Measurements from ENCODE around the gene ATP11A. TPM values are rescaled to one million over a fixed set of nuclear protein-coding genes. Genes with fewer than 3 reads are reported as not detected.

The ATP11A gene
- total RNA-seq, 1 donor from 2014 or later, result 37.0 TPM

DNA sequence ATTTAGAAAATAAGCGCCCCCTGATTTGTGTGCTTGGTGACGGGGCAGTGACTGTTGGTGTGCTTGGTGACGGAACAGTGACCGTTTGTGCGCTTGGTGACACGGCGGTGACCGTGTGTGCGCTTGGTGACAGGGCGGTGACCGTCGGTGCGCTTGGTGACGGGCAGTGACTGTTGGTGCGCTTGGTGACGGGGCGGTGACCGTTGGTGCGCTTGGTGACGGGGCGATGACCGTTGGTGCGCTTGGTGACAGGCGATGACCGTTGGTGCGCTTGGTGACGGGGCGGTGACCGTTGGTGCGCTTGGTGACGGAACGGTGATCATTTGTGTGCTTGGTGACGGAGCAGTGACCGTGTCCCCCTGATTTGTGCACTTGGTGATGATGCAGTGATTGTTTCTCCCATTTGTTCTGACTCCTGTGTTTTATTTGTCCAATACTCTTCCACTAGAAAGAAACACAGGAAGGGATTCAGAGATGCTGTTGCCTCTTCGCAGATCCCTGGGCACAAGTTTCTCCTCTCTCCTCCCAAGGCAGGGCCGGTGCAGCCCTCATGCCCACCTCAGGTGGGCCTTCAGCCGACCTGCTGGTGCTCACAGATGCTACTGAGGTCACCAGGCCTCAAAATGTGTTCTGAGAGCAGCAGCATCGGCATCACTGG is 128.3 kb downstream of the ATP11A start:
- peak; percentile 38 for DNase-seq (ENCODE audit: low spot score)

DNA sequence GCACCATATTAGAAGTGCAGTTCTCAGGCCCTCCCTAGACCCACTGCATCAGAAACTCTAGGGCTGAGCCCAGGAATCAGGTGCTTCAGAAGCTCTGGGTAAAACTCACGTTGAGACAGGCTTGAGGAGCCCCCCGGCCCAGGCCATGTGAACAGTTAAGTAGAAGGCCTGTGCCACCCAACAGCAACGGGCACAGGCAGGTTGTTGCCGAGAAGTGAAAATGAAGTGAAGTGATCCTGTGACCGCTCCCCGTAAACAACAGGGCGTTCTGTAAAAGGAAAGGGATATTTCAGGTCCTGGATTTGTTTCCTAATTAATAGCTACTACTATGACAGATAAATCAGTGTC is 128.8 kb downstream of the ATP11A start:
- DNase-seq (ENCODE audit: low spot score), result no peak

DNA sequence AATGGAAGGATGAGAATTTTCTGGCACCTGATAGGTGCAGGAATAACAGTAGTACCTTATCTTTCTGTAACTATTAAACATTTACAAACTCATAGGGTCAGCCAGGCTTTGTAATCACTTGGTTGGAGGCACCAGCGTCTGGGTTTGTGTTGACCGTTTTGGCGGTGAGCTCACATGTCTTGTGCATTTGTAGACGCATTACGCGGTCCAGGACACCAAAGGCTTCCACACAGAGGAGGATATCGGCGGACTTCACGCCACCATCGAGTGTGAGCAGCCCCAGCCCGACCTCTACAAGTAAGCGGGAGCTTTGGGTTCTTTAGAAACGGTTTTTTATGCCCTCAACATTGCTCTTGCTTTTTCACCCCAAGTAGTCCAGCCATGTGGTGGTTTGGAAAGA is 129.3 kb downstream of the ATP11A start:
- peak; percentile 27 for DNase-seq (ENCODE audit: low spot score)

DNA sequence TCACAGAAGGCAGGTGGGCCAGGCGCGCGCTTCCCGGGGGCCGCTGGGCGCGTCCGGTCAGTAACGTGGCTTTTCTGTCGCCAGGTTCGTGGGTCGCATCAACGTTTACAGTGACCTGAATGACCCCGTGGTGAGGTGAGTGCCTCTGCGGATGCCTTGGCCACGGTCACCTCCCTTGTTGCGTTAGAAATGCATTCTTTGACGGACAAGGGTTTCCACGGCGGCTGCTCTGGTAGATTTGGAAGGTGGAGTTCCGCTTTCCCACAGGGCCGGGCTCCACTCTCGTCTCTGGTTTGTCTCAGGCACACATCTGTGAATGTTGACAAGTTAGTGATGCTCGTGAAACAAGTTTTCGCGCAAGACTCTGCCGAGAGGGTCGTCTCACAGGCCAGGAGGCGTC is 130.0 kb downstream of the ATP11A start:
- peak; percentile 30 for DNase-seq (ENCODE audit: low spot score)

DNA sequence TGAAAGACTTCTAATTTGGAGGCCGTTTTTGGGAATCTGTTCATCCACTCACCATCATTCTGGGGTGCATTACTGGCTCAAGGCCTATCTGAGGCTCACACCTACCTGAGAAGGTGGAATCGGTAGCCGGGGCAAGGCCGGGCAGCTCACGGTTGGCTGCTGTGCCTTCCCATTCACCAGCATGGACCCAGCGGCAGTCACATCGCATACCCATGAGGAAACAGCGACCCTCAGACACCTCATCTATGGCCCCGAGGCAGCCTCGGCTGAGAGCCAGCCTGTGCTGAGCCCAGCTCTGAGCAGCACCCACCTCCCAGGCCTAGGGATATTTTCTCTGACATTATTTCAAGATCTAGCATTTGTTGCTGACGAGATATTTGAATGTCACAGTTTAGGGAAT is 130.5 kb downstream of the ATP11A start:
- DNase-seq (ENCODE audit: low spot score), result peak; percentile 17

DNA sequence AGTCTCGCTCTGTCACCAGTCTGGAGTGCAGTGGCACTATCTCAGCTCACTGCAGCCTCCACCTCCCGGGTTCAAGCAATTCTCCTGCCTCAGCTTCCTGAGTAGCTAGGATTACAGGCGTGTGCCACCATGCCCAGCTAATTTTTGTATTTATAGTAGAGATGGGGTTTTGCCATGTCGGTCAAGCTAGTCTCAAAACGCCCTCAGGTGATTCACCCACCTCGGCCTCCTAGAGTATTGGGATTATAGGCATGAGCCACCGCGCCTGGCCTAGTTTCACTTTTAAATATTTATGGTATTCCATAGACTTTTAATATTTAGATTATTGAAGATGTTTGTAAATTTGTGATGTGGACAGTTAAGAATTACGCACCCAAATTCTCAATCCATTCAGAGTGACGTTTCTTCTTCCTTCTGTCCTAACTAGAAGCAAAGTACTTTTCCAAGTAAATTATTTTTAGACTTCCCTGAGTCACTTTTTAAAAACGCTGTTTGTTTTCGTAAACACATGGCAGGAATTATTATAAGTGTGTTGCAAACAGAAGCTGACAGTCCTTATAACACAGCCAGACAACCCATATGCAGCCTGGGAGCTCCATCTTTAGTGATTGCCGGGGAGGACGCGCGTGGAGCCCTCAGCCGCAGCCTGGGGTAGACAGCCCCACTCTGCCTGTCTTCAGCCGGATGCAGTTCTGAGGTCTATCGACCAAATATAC is 131.7 kb downstream of the ATP11A start:
- DNase-seq (ENCODE audit: low spot score), result no peak

DNA sequence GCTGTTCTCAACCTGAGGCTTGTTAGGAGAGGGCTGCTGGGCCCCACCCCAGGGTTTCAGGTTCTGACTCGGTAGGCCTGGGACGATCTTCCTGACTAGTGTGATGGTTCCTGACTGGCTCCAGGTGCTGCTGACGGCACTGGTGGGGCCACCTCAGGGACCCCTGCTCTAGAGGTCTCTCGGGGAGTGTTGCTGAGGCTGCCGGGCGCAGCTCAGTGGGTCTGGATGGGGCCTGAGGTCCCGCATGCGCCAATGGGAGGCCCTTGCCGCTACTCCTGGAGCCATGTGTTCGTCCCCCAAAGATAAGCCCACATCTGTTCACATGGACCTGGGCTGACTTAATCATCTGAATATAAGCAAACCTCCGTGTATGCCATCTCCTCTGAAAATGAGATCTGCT is 133.0 kb downstream of the ATP11A start:
- DNase-seq (ENCODE audit: low spot score), result no peak

DNA sequence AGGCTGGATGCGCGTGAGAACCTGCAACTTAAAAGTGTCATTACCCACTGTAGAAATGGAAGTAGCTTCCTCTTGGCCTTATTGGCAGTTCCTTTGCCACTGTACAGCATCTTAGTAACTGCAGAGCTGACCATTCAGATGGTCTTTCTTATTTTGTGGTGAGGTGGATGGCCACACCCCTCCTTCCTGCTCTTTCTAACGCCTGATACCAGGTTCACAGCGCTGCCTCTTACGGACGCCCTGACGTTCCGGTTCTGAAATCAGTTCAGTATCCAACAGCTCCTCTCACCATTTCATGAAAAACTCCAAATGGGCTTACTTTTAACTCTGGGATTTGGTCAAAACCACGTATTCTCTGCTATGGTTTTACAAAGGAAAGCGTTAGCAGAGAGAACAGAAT is 134.6 kb downstream of the ATP11A start:
- DNase-seq (ENCODE audit: low spot score), result no peak

DNA sequence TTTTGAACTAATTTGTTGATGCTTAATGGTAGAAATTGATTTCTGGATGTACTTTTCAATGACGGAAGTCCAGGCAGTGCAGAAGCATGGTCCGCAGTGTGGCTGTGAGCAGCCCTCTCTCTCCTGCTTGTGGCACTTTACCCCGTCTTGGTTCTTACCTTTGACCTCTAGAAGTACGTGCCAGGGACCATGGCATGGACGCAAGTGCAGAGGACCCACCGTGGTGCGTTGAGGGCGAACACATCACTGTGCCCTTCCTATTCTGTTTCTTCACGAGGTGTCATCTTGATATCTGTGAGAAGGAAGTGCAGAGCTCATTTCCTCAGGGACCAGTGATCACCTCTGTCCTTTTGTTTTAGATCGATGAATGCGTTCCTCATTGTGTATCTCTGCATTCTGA is 135.2 kb downstream of the ATP11A start:
- DNase-seq (ENCODE audit: low spot score), result peak; percentile 23

DNA sequence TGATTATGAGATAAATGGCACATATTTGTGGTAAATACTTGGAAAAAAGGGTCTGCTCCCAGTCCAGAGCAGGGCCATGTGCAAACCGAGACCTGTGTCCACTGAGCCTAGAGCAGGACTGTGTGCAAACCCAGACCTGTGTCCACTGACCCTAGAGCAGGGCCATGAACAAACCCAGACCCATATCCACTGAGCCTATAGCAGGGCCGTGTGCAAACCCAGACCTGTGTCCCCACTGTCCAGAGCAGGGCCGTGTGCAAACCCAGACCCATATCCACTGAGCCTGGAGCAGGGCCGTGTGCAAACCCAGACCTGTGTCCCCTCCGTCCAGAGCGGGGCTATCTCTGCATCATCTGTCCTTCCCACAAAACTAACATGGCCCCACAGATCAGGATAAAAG is 136.0 kb downstream of the ATP11A start:
- no peak for DNase-seq (ENCODE audit: low spot score)

DNA sequence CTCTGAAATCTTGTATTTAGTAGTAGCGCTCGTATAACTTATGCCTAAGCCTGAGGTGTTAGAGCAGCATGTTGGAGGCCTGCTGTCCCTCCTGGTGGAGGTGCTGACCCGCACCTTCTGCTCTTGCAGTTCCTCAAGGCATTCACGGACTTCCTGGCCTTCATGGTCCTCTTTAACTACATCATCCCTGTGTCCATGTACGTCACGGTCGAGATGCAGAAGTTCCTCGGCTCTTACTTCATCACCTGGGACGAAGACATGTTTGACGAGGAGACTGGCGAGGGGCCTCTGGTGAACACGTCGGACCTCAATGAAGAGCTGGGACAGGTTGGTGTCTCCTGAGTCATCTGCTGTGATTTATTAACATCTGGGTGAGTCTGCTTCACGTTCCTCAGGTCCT is 136.7 kb downstream of the ATP11A start:
- no peak for DNase-seq (ENCODE audit: low spot score)

DNA sequence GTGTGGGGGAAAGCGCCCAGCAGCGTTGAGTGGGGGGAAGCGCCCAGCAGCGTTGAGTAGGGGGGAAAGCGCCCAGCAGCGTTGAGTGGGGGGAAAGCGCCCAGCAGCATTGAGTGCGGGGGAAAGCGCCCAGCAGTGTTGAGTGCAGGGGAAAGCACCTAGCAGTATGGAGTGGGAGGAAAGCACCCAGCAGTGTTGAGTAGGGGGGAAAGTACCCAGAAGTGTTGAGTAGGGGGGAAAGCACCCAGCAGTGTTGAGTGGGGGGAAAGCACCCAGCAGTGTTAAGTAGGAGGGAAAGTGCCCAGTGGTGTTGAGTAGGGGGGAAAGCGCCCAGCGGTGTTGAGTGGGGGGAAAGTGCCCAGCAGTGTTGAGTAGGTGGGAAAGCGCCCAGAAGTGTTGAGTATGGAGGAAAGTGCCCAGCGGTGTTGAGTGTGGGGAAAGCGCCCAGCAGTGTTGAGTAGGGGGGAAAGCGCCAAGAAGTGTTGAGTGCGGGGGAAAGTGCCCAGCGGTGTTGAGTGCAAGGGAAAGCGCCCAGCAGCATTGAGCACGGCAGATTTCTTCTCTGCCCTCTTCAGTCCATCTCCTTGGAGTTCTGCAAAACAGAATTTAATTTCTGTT is 138.4 kb downstream of the ATP11A start:
- no peak for DNase-seq (ENCODE audit: low spot score)

DNA sequence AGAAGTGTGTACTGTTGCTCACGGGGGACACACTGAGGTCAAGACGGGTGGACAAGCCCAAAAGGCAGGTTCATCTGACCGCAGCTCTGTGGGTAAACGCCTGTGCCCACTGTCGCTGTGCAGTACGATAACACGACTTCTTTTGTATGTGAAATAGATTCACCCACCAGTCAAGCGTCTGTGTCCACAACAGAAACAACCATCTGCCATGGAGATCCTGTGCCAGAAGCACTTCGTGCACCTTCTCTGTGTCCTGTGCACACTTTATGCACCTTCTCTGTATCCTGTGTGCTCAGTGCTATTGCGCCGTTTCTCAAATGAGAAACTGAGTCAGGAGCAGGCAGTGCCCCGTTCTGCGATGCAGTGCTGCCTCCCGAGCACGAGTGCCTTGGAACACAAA is 138.9 kb downstream of the ATP11A start:
- DNase-seq (ENCODE audit: low spot score), result no peak

DNA sequence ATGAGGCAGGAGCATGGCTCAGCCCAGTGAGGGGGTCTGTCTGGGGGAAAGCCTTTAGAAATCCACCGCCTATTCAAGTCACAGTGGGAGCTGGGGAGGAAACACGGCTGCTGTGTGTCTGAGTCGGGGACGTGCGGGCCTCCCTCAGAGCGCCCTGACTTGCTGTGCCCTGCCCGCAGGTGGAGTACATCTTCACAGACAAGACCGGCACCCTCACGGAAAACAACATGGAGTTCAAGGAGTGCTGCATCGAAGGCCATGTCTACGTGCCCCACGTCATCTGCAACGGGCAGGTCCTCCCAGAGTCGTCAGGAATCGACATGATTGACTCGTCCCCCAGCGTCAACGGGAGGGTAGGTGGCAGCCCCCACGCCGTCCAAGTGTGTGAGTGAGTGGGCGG is 141.4 kb downstream of the ATP11A start:
- no peak for DNase-seq (ENCODE audit: low spot score)

DNA sequence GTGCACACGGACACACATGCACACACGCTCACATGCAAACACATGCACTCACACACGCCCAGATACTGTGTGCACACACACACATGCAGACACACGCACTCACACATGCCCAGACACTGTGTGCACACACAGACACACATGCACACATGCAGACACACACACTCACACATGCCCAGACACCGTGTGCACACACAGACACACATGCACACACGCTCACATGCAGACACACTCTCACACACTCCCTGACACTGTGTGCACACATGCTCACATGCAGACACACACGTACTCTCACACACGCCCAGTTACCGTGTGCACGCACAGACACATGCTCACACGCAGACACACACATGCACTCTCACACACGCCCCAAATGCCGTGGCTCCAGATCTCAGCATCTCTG is 142.0 kb downstream of the ATP11A start:
- DNase-seq (ENCODE audit: low spot score), result no peak

DNA sequence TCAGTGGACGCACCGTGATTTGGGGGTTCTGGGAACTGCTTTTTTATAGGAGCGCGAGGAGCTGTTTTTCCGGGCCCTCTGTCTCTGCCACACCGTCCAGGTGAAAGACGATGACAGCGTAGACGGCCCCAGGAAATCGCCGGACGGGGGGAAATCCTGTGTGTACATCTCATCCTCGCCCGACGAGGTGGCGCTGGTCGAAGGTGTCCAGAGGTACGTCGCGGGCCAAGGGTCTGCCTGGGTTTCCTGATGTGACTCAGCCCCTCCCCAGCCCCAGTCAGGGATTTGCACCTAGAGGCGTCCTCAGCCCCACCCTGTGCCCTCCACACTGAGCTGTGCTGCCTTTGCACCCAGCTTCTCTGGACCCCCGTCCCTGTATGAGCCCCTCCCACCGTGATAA is 143.0 kb downstream of the ATP11A start:
- no peak for DNase-seq (ENCODE audit: low spot score)

DNA sequence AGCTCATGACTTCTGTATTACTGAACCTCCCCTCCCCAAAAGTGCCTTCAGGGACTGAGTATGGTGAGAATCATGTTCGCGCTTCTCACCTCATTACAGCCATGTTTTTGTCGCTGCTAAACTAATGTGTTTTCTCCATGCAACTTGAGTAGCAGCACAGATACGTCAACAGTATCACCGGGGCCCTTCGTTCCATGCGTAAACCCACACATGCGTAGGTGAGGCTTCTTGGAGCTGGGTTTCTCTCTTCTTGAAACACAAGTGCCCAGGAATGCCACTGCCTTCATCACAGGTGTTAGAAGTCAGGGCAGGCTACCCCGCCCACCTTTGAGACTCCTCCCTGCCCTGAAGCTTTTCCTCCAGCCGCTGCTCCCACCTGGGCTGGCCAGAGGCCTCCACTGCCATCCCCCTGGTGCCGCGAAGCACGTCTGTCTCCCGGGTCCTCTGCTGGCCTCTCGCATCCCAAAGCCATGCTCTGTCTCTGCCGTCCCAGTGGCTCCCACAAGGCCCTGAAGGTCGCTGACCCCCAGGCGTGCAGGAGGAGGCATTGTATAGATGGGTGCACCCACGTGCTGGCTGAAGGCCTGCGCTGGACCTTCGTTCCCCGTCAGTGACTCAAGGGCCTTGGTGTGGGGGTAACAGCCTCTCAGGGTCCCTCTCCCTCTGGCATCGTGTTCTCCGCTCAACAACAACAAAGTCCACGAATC is 143.9 kb downstream of the ATP11A start:
- DNase-seq (ENCODE audit: low spot score), result no peak

DNA sequence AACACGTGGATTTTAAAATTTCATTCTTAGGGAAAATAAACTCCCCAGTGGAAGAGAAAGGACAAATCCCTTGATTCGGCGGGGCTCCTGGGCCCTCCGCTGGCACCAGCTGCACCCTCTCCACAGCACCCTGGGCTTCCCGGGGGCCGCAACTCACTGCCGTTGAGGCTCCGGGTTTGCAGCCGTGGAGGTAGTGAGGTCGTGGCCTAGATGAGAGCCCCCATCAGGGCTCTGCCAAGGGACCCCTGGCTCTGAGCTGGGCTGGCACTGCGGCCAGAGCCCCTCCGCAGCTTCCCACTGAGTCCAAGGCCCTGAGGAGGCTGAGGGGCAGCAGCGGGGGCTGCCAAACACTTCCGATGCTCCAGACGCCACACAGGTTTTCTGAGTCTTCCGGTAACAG is 145.5 kb downstream of the ATP11A start:
- no peak for DNase-seq (ENCODE audit: low spot score)

DNA sequence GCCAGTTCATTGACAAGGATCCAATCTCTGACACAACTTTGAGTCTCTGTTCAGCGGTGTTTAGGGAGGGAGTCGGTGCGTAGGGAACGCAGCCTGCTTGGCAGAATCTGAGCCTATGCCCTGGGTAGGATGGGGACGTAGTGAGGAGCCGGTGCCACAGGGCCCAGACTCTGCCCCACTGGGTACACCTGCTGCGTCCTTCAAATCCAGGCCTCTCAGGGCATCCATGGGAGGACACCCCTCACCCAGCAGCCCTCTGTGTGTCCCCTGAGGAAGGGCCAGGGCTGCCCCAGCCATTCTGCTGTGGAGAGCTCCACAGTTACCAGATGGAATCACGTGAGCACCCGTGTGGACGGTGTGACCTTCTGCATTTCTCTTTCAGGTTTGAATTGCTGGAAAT is 146.0 kb downstream of the ATP11A start:
- DNase-seq (ENCODE audit: low spot score), result no peak

DNA sequence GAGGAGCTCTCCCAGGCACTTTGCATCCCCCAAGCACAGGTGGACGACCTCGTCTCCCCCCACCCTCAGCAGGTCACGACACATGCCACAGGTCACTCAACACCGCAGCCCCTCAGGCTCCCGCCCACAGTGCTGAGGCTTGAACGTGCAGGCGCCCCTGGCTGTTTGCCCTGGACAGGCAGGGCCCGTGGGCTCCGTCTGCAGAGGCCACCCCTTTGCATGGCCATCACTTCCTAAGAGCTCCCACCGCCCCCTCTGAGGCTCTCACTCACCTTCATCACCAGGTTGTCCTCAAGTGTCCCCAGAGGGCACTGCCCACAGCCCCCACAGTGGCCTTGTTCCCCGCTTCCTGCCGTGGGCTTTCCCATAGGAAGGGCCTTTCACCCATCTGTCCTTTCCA is 147.1 kb downstream of the ATP11A start:
- DNase-seq (ENCODE audit: low spot score), result no peak

DNA sequence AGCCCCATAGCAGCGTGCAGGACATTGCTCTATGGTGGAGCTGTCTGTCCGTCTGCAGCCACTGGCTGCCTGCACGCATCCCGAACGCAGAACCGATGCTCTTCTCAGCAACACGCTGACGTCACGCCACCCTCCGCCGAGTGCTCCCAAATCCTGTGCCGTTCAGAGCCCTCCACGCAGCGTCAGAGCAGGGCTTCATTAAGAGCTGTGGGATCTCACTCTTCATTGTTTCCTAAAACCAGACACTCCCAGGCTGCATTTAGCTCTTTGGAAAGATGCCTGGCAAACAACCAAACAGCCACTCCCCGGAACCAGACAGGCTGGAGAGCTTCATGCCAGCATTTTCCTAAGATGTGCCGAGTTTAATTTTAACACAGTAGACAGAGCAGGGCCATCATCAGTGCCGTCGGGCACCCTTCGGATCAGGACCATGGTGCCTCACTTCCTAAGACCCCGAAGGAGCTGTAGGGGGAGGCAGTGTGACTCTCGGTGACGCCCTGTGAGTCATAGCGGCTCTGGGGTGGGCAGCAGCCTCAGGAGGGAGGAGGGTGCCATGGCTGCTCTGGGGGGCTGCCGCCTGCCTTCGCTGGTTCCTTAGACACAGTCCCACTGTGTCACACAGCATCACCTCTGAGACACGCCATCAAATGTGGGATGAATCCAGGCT is 147.7 kb downstream of the ATP11A start:
- no peak for DNase-seq (ENCODE audit: low spot score)

All from ureter (tissue), 1 donor.